Activated CD8-positive, alpha-beta memory T cell treated with anti-CD3 and anti-CD28 coated beads for 48 hours (primary cell): ENCODE measurements around the gene CACNB4.

Experiments used
- DNase-seq, 3 experiments: peaks; one replicate each; pipeline ENCODE4 v3.0.0-alpha.2; 2020; ENCODE audit warnings: low read depth in 2 of 3, low spot score in 2 of 3

The CACNB4 gene

DNA sequence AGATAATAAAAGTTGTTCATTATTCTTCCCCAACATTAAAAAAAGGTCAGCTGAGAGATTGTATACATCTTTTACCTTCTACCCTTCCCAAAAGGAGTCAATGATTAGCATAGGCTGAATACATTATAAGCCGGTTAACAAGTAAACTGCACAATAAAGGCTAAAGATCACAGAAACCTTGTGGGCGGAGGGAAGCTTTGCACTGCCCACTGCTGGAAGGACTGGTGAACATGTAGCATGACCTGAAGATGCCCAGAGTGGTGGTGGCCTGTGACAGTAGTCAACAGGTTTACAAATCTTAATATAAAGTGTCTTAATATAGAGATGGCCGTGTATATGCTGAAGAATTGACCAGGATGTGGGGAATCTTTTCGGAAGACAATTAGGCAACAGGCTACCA lies 306.3 kb downstream of the CACNB4 start:
- no peak for DNase-seq

DNA sequence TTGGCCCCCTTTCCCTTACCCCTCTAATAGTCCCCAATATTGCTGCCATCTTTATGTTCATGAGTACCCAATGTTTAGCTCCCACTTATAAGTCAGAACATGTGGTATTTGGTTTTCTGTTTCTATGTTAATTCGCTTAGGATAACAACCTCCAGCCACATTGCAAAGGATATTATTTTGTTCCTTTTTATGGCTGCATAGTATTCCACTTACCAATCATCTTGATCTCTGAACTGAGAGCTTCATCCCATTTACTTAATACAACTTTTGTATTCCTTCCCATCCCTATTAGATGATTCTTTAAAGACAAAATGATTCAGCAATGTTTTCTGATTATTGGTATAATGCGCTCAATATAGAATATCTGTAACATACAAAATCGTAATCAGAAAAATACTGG lies 307.3 kb downstream of the CACNB4 start:
- DNase-seq = no peak

DNA sequence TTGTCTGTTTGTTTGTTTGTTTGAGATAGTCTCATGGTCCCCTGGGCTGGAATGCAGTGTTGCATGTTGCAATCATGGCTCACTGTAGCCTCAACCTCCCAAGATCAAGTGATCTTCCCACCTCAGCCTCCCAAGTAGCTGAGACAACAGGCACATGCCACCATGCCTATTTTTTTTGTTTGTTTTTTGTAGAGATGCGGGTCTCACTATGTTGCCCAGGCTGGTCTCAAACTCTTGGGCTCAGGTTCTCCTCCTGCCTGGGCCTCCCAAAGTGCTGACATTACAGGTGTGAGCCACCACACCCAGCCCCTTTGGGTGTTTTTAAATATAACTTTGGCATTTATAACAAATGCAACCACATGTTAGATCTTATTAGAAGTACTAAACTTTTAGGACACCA lies 308.2 kb downstream of the CACNB4 start:
- no peak for DNase-seq

DNA sequence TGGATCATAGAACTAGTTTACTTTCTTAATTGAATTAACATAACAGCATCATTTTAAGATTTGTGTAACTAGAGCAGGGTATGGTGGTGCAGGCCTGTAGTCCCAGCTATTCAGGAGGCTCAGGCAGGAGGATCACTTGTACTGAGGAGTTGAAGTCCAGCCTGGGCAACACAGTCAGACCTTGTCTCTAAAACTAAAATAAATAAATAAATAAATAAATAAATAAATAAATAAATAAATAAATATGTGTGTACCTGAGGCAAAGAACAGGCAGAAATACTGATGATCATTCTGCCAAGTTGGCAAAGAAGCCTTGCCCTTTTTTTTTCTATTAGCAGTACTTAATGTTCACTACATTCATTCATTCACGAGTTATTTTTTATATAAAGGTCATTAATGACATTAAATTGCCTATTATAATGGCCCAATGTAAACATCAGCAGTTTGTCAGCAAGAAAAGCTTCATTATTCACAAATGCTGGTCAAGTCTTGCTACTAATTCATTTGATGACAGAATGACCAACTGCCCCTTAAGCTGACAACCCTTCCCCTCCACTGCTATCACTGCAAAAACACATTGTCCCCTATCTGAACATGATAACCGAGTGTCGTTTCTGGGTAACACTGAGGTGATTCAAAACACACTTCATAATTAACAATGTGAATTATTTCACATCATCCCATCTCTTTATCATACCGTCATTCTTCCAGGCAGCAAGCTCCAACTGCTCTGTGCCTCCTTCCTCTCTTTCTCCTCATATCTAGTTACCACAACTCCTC lies 309.6 kb downstream of the CACNB4 start:
- DNase-seq = no peak

DNA sequence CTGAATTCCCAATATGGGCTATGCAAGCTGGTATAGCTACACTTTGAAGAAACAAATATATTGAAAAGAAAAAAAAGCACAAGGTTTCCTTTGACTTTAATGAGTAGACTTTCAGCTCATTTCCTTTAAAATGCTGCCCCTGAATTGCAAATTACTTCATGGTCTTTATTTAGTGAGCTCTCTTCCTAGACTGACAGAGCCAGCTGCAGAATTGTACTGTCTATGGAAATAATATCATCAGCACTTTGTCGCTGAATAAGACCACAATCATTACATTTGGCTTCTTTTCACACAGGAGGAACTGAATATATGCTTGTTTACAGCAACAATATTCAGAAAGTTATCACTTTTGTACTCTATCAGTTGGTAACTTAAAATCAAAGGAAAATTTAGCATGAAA lies 312.4 kb downstream of the CACNB4 start:
- no peak for DNase-seq

DNA sequence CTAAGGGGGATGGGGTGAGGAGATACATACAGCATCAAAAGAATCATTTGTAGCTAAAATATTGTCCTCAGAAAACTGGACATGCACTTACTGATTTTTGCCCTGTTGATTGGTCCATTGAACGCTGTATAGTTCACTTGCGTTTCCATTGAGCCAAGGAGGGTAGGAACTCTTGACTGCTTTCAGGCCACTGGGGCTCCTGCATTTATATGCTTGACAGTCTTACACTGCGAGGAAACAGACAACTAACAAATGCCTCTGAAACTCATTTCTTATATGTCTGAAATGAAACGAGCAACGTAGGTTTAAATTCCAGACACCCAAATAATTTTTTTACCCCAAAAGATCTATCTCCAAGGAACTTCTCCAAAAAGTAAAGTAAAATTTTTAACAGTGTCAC lies 312.8 kb downstream of the CACNB4 start:
- no peak for DNase-seq

DNA sequence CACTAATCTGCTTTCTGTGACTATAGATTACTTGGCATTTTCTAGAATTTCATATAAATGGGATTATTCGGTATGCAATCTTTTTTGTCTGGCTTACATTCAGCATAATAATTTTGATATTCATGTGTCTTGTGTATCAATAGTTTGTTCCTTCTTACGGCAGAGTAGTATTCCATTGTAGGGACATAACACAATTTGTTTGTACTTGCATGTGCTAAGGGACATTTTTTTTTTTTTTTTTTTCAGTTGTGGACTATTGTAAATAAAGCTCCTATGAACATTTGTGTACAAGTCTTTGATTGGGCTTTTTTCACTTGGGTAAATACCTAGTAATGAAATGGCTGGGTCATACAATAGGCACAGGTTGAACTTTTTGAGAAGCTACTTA lies 315.7 kb downstream of the CACNB4 start:
- DNase-seq = no peak
